SU-DHL-6 (cell line): ENCODE measurements around the gene KRT78.

Experiments used
- H2AFZ ChIP-seq: fragments of 200-600 bp; sonication (generic); 2 replicates; pipeline ENCODE4 v1.6.1; 2014; ENCODE audit warnings: low read depth, mild to moderate bottlenecking, moderate library complexity, mixed read lengths, antibody characterized with exemption, low read length; ENCODE audit not compliant: severe bottlenecking
- H3F3A ChIP-seq: fragments of 200-600 bp; shearing (Covaris generic); 2 replicates; pipeline ENCODE4 v1.6.0; 2016; ENCODE audit warnings: antibody characterized with exemption, mild to moderate bottlenecking; ENCODE audit not compliant: insufficient read depth
- H3K27ac ChIP-seq: fragments of 200-600 bp; sonication (generic); 2 replicates; pipeline ENCODE4 v1.5.1; 2016; ENCODE audit warnings: low read depth, mild to moderate bottlenecking, low read length, moderate library complexity, mixed read lengths
- H3K27me3 ChIP-seq: fragments of 200-600 bp; sonication (generic), shearing (Covaris generic); 2 replicates; pipeline ENCODE4 v1.6.0; 2014; ENCODE audit warnings: mild to moderate bottlenecking, low read length
- H3K36me3 ChIP-seq: fragments of 200-600 bp; sonication (generic); 2 replicates; pipeline ENCODE4 v1.6.1; 2014; ENCODE audit warnings: mild to moderate bottlenecking, low read length, mixed read lengths
- H3K4me2 ChIP-seq: fragments of 300-600, 200-600 bp; shearing (Covaris generic), sonication (generic); 2 replicates; pipeline ENCODE4 v1.6.0; 2014; ENCODE audit warnings: low read length, low read depth, mild to moderate bottlenecking; ENCODE audit not compliant: poor library complexity, severe bottlenecking
- H3K4me3 ChIP-seq: fragments of 200-600 bp; sonication (generic); 2 replicates; pipeline ENCODE4 v1.5.1; 2014; ENCODE audit warnings: antibody characterized with exemption, low read length, mild to moderate bottlenecking, mixed read lengths; ENCODE audit not compliant: insufficient read depth, poor library complexity, severe bottlenecking
- H3K79me2 ChIP-seq: fragments of 200-600 bp; sonication (generic); 2 replicates; pipeline ENCODE4 v1.6.1; 2014; ENCODE audit warnings: mild to moderate bottlenecking, low read length, moderate library complexity; ENCODE audit not compliant: insufficient read depth
- H3K9ac ChIP-seq: fragments of 200-600 bp; sonication (generic); 2 replicates; pipeline ENCODE4 v1.7.0; 2014; ENCODE audit warnings: mild to moderate bottlenecking, low read length
- H3K9me2 ChIP-seq: fragments of 200-600 bp; sonication (generic); replicated peaks from 2 replicates; pipeline ENCODE4 v1.6.1; 2014; ENCODE audit warnings: low read length; ENCODE audit not compliant: insufficient read depth
- H3K9me3 ChIP-seq: fragments of 200-600 bp; sonication (generic); 2 replicates; pipeline ENCODE4 v1.6.1; 2014; ENCODE audit warnings: low read length, mixed read lengths; ENCODE audit not compliant: insufficient read depth
- H4K20me1 ChIP-seq: fragments of 200-600 bp; sonication (generic); 2 replicates; pipeline ENCODE4 v1.6.1; 2014; ENCODE audit warnings: low read depth, mild to moderate bottlenecking, antibody characterized with exemption, low read length, moderate library complexity, mixed read lengths
- CTCF ChIP-seq: fragments of 200-600 bp; sonication (generic); IDR thresholded peaks from one replicate; pipeline ENCODE4 v1.5.1; 2017; ENCODE audit warnings: antibody characterized with exemption, mild to moderate bottlenecking, low read length, moderate library complexity; ENCODE audit not compliant: insufficient read depth, poor library complexity, severe bottlenecking
- EZH2phosphoT487 ChIP-seq: fragments of 200-600 bp; sonication (generic), shearing (Covaris generic); conservative IDR thresholded peaks from 2 replicates; pipeline ENCODE4 v1.6.1; 2018; ENCODE audit warnings: mild to moderate bottlenecking, antibody characterized with exemption, low read length, moderate library complexity, mixed read lengths

The KRT78 gene

DNA sequence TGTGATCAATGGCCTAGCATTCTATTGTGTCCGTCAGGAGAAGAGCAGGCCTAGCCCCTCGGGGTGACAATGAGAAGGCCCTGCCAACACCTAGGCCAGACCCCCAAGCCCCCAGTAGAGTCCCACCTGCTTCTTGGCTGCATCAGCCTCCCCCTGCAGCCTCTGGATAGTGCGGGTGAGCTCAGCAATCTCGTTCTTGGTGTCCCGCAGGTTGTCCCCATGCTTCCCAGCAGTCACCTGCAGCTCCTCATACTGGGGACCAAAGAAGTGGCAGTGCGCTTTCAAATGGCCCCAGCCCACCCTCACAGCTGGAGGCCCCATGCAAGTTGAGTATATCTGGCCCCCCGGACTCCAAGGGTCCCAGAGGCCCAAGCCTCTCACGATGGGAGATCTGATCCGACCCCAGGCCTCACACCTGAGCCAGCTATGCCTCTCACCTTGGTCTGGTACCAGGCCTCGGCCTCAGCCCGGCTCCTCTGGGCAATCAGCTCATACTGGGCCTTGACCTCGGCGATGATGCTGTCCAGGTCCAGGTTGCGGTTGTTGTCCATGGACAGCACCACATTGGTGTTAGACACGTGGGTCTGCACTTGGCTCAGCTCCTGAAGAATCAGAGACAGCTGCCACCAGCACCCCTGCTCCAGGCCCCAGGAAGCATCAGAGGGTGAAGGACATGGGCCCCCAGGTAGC lies 24.9 kb downstream of the KRT78 start:
- Histone ChIP-seq H3F3A (no peaks in the 10 kb centered on the region), H2AFZ (no peak overlapping the region), H3K4me2 (no peak overlapping the region), H3K79me2 (no peaks in the 10 kb centered on the region), H3K9ac (no peak overlapping the region), H4K20me1 (no peaks in the 10 kb centered on the region), H3K27me3 (0 out of 2 replicates have a peak, but pooled peaks cover 4% of the 10 kb centered on the region), H3K36me3 (no peaks in the 10 kb centered on the region), H3K9me2 (no peaks in the 10 kb centered on the region), H3K27ac (no peak overlapping the region), H3K4me3 (no peak overlapping the region), H3K9me3 (no peaks in the 10 kb centered on the region)
- TF ChIP-seq CTCF = no peak
- TF ChIP-seq EZH2phosphoT487 = no peak

GRCh38 chr12:52822771-52823510 lies 25.9 kb downstream of the KRT78 start:
- Histone ChIP-seq H3K9ac (no peak overlapping the region), H3K9me3 (no peaks in the 10 kb centered on the region), H3F3A (no peaks in the 10 kb centered on the region), H3K4me3 (no peak overlapping the region), H3K9me2 (no peaks in the 10 kb centered on the region), H4K20me1 (no peaks in the 10 kb centered on the region), H3K4me2 (no peak overlapping the region), H3K36me3 (no peaks in the 10 kb centered on the region), H3K27ac (no peak overlapping the region), H2AFZ (no peak overlapping the region), H3K79me2 (no peaks in the 10 kb centered on the region), H3K27me3 (0 out of 2 replicates have a peak, but pooled peaks cover 4% of the 10 kb centered on the region)
- TF ChIP-seq CTCF (no peak), EZH2phosphoT487 (no peak)

DNA sequence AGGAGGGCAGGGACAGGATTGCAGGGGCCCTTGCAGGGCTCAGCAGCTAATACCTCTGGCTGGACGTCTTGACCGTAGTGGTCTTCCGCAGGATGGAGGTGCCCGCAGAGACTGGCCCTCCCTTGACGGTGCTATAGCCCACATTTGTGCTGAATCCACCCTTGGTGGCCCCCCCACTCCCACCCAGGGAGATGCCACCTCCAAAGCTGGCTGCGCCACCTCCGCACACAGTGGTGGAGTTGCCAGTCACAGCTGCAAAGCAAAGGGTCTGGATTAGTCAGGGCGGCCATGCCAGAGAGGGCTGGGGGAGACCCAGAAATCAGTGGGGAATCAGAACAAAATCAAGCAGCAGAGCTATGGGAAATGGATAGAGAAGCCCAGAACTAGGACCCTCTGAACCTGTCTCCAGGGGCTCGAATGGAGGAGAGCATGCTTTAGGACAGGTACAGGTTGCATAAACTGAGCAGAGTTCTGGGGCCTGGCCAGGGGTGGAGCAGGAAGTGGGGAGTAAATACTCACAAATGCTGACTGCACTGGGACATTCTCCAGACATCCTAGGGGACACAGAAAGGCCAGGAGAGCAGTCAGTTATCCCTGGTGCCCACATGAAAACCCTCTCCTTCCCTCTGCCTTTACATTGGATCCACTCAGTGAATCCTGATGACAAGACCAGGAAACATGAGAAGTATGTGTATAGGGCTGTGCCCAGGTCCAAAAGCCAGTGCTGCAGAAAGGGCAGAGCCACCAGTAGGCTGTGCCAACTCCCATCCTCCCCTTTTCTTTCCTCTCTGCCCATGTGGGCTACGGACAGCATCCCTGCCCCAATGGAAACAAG lies 26.8 kb downstream of the KRT78 start:
- Histone ChIP-seq H3F3A (no peaks in the 10 kb centered on the region), H2AFZ (no peak overlapping the region), H3K9ac (no peak overlapping the region), H4K20me1 (no peaks in the 10 kb centered on the region), H3K4me3 (no peak overlapping the region), H3K27me3 (no peaks in the 10 kb centered on the region), H3K9me2 (no peaks in the 10 kb centered on the region), H3K36me3 (no peaks in the 10 kb centered on the region), H3K79me2 (no peaks in the 10 kb centered on the region), H3K4me2 (no peak overlapping the region), H3K27ac (no peak overlapping the region), H3K9me3 (no peaks in the 10 kb centered on the region)
- TF ChIP-seq EZH2phosphoT487 (no peak), CTCF (no peak)
